ENCODE data around the gene HOXC10. TPM values are rescaled to one million over a fixed set of nuclear protein-coding genes. Genes with fewer than 3 reads are reported as not detected.

The HOXC10 gene
- total and polyA plus RNA-seq, 4 donors, result 0.18 TPM; not detected in 3

GRCh38 chr12:53980104-53980801, 4.7 kb upstream of the HOXC10 start:
- Histone ChIP-seq H3K9me3 (ENCODE audit: control insufficient read depth in 4 of 4, insufficient read depth in 3 of 4, low read length in 3 of 4) (peaks cover 0 to 25% (median 0%) of the 10 kb centered on the region in 4 donors), H3K4me1 (ENCODE audit: control insufficient read depth in 5 of 5, insufficient read depth in 5 of 5, low read length in 5 of 5) (peaks cover 0 to 9% (median 8%) of the 10 kb centered on the region in 5 donors), H3K27me3 (ENCODE audit: control insufficient read depth in 3 of 3, insufficient read depth in 3 of 3, low read length in 2 of 3) (peaks cover 25 to 99% (median 94%) of the 10 kb centered on the region in 3 donors), H3K4me3 (no peak overlapping the region), H3K27ac (ENCODE audit: low read depth in 1 of 2, low read length in 1 of 2) (no peak overlapping the region), H3K36me3 (ENCODE audit: control insufficient read depth in 4 of 4, insufficient read depth in 4 of 4, low read length in 4 of 4) (no peaks in the 10 kb centered on the region), H3K9ac (ENCODE audit: insufficient read depth in 1 of 2, low read length in 2 of 2) (no peak overlapping the region)
- 16 to 33% methylated on average over 7 of the region's 7 CpGs for WGBS, 2 donors
- DNase-seq, result no peak
- TF ChIP-seq, protein P1, sequence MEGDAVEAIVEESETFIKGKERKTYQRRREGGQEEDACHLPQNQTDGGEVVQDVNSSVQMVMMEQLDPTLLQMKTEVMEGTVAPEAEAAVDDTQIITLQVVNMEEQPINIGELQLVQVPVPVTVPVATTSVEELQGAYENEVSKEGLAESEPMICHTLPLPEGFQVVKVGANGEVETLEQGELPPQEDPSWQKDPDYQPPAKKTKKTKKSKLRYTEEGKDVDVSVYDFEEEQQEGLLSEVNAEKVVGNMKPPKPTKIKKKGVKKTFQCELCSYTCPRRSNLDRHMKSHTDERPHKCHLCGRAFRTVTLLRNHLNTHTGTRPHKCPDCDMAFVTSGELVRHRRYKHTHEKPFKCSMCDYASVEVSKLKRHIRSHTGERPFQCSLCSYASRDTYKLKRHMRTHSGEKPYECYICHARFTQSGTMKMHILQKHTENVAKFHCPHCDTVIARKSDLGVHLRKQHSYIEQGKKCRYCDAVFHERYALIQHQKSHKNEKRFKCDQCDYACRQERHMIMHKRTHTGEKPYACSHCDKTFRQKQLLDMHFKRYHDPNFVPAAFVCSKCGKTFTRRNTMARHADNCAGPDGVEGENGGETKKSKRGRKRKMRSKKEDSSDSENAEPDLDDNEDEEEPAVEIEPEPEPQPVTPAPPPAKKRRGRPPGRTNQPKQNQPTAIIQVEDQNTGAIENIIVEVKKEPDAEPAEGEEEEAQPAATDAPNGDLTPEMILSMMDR (IDR thresholded peaks at IDR 0.05; ENCODE audit: control extremely low read depth, extremely low read depth), result no peak
- no peak for ATAC-seq (ENCODE audit: insufficient read depth, low FRiP score)

- no peak for DNase-seq
- H3K9ac ChIP-seq (ENCODE audit: insufficient read depth in 1 of 2, low read length in 2 of 2), result no peak overlapping the region
- peaks cover 0 to 15% (median 12%) of the 10 kb centered on the region in 5 donors for H3K4me1 ChIP-seq (ENCODE audit: control insufficient read depth in 5 of 5, insufficient read depth in 5 of 5, low read length in 5 of 5)
- no peaks in the 10 kb centered on the region for H3K36me3 ChIP-seq (ENCODE audit: control insufficient read depth in 4 of 4, insufficient read depth in 4 of 4, low read length in 4 of 4)
- H3K27me3 ChIP-seq (ENCODE audit: control insufficient read depth in 3 of 3, insufficient read depth in 3 of 3, low read length in 2 of 3), result peaks cover 32 to 99% (median 91%) of the 10 kb centered on the region in 3 donors
- H3K27ac ChIP-seq (ENCODE audit: low read depth in 1 of 2, low read length in 1 of 2), result no peak overlapping the region
- no peak for ATAC-seq (ENCODE audit: insufficient read depth, low FRiP score)
- TF ChIP-seq, protein P1 (IDR thresholded peaks at IDR 0.05; ENCODE audit: control extremely low read depth, extremely low read depth), result no peak
- WGBS, 2 donors, result 23 to 30% methylated on average over 15 of the region's 15 CpGs
- no peak overlapping the region for H3K4me3 ChIP-seq
- peaks cover 0 to 27% (median 0%) of the 10 kb centered on the region in 4 donors for H3K9me3 ChIP-seq (ENCODE audit: control insufficient read depth in 4 of 4, insufficient read depth in 3 of 4, low read length in 3 of 4)
These were observed 4.0 kb upstream of the HOXC10 start for GRCh38 chr12:53980802-53981496.

- ATAC-seq (ENCODE audit: insufficient read depth, low FRiP score), result no peak
- TF ChIP-seq, protein P1 (IDR thresholded peaks at IDR 0.05; ENCODE audit: control extremely low read depth, extremely low read depth), result no peak
- WGBS, 2 donors, result 16 to 33% methylated on average over 30 of the region's 30 CpGs
- no peak overlapping the region for H3K27ac ChIP-seq (ENCODE audit: low read depth in 1 of 2, low read length in 1 of 2)
- no peaks in the 10 kb centered on the region for H3K36me3 ChIP-seq (ENCODE audit: control insufficient read depth in 4 of 4, insufficient read depth in 4 of 4, low read length in 4 of 4)
- peaks cover 33 to 99% (median 90%) of the 10 kb centered on the region in 3 donors for H3K27me3 ChIP-seq (ENCODE audit: control insufficient read depth in 3 of 3, insufficient read depth in 3 of 3, low read length in 2 of 3)
- H3K9ac ChIP-seq (ENCODE audit: insufficient read depth in 1 of 2, low read length in 2 of 2), result no peak overlapping the region
- H3K4me3 ChIP-seq, result no peak overlapping the region
- DNase-seq, result no peak
- H3K9me3 ChIP-seq (ENCODE audit: control insufficient read depth in 4 of 4, insufficient read depth in 3 of 4, low read length in 3 of 4), result peaks cover 0 to 26% (median 0%) of the 10 kb centered on the region in 4 donors
- peaks cover 0 to 17% (median 10%) of the 10 kb centered on the region in 5 donors for H3K4me1 ChIP-seq (ENCODE audit: control insufficient read depth in 5 of 5, insufficient read depth in 5 of 5, low read length in 5 of 5)
These were observed 3.0 kb upstream of the HOXC10 start for GRCh38 chr12:53981634-53982565.

Measured in lung (tissue), 12 donors.